B cell (primary cell): ENCODE measurements around the gene RAD23B. TPM values are rescaled to one million over a fixed set of nuclear protein-coding genes. Genes with fewer than 3 reads are reported as not detected.

Experiments used
- ATAC-seq: fragments of 200-7000 bp; cut with Tn5 transposase; one replicate; pipeline ENCODE4 v1.10.0; 2021; ENCODE audit warnings: low read depth, mild to moderate bottlenecking, moderate number of reproducible peaks, moderate library complexity
- CTCF ChIA-PET: fragments of 350-600 bp; sonication (Branson Sonifier 250); formaldehyde crosslinking; loops from one replicate; lab custom pipeline; 2021; ENCODE audit warnings: antibody characterized with exemption, inconsistent platforms; lab: Charles Lee
- POLR2A ChIA-PET: fragments of 350-600 bp; sonication (Branson Sonifier 250); formaldehyde crosslinking; loops from one replicate; lab custom pipeline; 2021; ENCODE audit warnings: antibody characterized with exemption; lab: Charles Lee
- DNase-seq: peaks from one replicate; pipeline ENCODE4 v3.0.0; 2013
- H2AFZ ChIP-seq: 2 replicates; pipeline ENCODE4 v1.6.1; 2012; ENCODE audit warnings: mild to moderate bottlenecking, low read depth, low read length; ENCODE audit not compliant: insufficient read depth, poor library complexity, severe bottlenecking
- H3K27ac ChIP-seq, 2 donors: 1 replicate in 1 of 2; 2 replicates in 1 of 2; pipeline ENCODE4 v1.5.1; 2012 to 2013; ENCODE audit warnings: low read length in 2 of 2, mild to moderate bottlenecking in 2 of 2, moderate library complexity in 1 of 2
- H3K27me3 ChIP-seq, 4 experiments: fragments of 200-600 bp in 1 of 4; sonication (generic) in 1 of 4; replicated peaks in 1 of 4; 1 replicate in 2 of 4; 2 replicates in 2 of 4; pipeline versions ENCODE4 v1.6.1 to v1.7.0; 2013 to 2016; ENCODE audit warnings: low read length in 3 of 4, mild to moderate bottlenecking in 2 of 4, mixed read lengths in 1 of 4, moderate library complexity in 1 of 4; ENCODE audit not compliant: insufficient read depth in 4 of 4, control insufficient read depth in 3 of 4; ENCODE audit errors: control extremely low read depth in 1 of 4
- H3K36me3 ChIP-seq, 2 experiments: replicated peaks in 1 of 2; 1 replicate in 1 of 2; 2 replicates in 1 of 2; pipeline versions ENCODE4 v1.6.1 to v1.7.1; 2013; ENCODE audit warnings: low read length in 1 of 2; ENCODE audit not compliant: insufficient read depth in 2 of 2, control insufficient read depth in 1 of 2; ENCODE audit errors: control extremely low read depth in 1 of 2, extremely low read depth in 1 of 2
- H3K4me1 ChIP-seq, 2 donors: fragments of 200-600 bp in 1 of 2; sonication (generic) in 1 of 2; 1 replicate in 1 of 2; 2 replicates in 1 of 2; pipeline versions ENCODE4 v1.5.1 to v1.6.1; 2013 to 2017; ENCODE audit warnings: low read length in 2 of 2; ENCODE audit not compliant: control insufficient read depth in 2 of 2, insufficient read depth in 2 of 2
- H3K4me2 ChIP-seq: replicated peaks from 2 replicates; pipeline ENCODE3; 2012; ENCODE audit warnings: mild to moderate bottlenecking, low read depth, low read length; ENCODE audit not compliant: poor library complexity, severe bottlenecking
- H3K4me3 ChIP-seq, 5 experiments: fragments of 200-600 bp in 1 of 5; sonication (generic) in 1 of 5; 1 replicate in 3 of 5; 2 replicates in 2 of 5; pipeline versions ENCODE4 v1.5.1 to v1.7.0; 2011 to 2016; ENCODE audit warnings: low read length in 4 of 5, mild to moderate bottlenecking in 4 of 5, low read depth in 2 of 5, control low read depth in 1 of 5, moderate library complexity in 1 of 5; ENCODE audit not compliant: insufficient read depth in 1 of 5; ENCODE audit errors: control extremely low read depth in 1 of 5, extremely low read depth in 1 of 5
- H3K79me2 ChIP-seq: fragments of 200-600 bp; sonication (generic); one replicate; pipeline ENCODE4 v1.6.0; 2016; ENCODE audit warnings: low read length; ENCODE audit not compliant: control insufficient read depth, insufficient read depth
- H3K9ac ChIP-seq: fragments of 200-600 bp; sonication (generic); 2 replicates; pipeline ENCODE4 v1.6.1; 2017; ENCODE audit warnings: mild to moderate bottlenecking, low read length, moderate library complexity
- H3K9me3 ChIP-seq, 3 donors: one replicate each; pipeline versions ENCODE4 v1.6.1 to v1.7.1; 2013; ENCODE audit warnings: low read length in 2 of 3; ENCODE audit not compliant: control insufficient read depth in 2 of 3, insufficient read depth in 1 of 3; ENCODE audit errors: control extremely low read depth in 1 of 3
- H4K20me1 ChIP-seq: 2 replicates; pipeline ENCODE4 v1.6.0; 2012; ENCODE audit warnings: mild to moderate bottlenecking, low read length; ENCODE audit not compliant: insufficient read depth, control insufficient read depth, poor library complexity, severe bottlenecking
- H3K27ac Mint-ChIP-seq: one replicate; pipeline ENCODE4 v1.8.0; 2021; ENCODE audit warnings: mixed read lengths
- H3K27me3 Mint-ChIP-seq: one replicate; pipeline ENCODE4 v1.8.0; 2021; ENCODE audit warnings: mixed read lengths
- H3K4me1 Mint-ChIP-seq: one replicate; pipeline ENCODE4 v1.8.0; 2021; ENCODE audit warnings: mixed read lengths
- H3K4me3 Mint-ChIP-seq: one replicate; pipeline ENCODE4 v1.8.0; 2021; ENCODE audit warnings: mixed read lengths
- H3K9me3 Mint-ChIP-seq: one replicate; pipeline ENCODE4 v1.8.0; 2022; ENCODE audit warnings: mixed read lengths; ENCODE audit not compliant: insufficient read depth
- CTCF ChIP-seq: fragments of 200-600 bp; IDR thresholded peaks from one replicate; pipeline ENCODE4 v1.8.0; 2022; ENCODE audit warnings: antibody characterized with exemption, mild to moderate bottlenecking
- EZH2 ChIP-seq: IDR thresholded peaks from 2 replicates; pipeline ENCODE4 v1.6.1; 2012; ENCODE audit warnings: borderline replicate concordance, low read depth, mild to moderate bottlenecking, moderate library complexity, low read length; ENCODE audit not compliant: insufficient read depth, poor library complexity, severe bottlenecking
- WGBS: methylation state at CpG from one replicate; pipeline ENCODE4 v1.1.5; 2013; ENCODE audit warnings: missing lambda C conversion rate; ENCODE audit not compliant: insufficient coverage; 5-methylcytosine and 5-hydroxymethylcytosine counted together
- intact Hi-C: fragments of 100-400 bp; cut with micrococcal nuclease; formaldehyde crosslinking; loops from one replicate; pipeline ENCODE4 v1.10.0; 2022
- polyA plus RNA-seq: library from polyadenylated mRNA; depleted of rRNA; stranded (reverse); fragments of >200 nt; gene quantifications from 2 replicates; pipeline ENCODE4 v1.2.3, GENCODE V29; 2012
- total RNA-seq, 2 donors: library from RNA; stranded (reverse); fragments of 120-200 nt in 1 of 2; gene quantifications; 1 replicate in 1 of 2; 2 replicates in 1 of 2; pipeline versions ENCODE4 v1.2.3 to v1.2.4, GENCODE V29; 2013 to 2022

The RAD23B gene
- total and polyA plus RNA-seq, 2 donors (not counting 1 experiment from before 2014, with no cell fraction given) = 36.8 to 78.2 TPM

GRCh38 chr9:107280543-107280942, 2.5 kb upstream of the RAD23B start:
- no peak for ATAC-seq
- H3K27me3 ChIP-seq = peaks cover 0 to 3% (median 3%) of the 10 kb centered on the region in 4 experiments
- no peak for TF ChIP-seq CTCF
- no peak for TF ChIP-seq EZH2
- H3K4me3 ChIP-seq = no peak overlapping the region
- H3K4me3 Mint-ChIP-seq = peak overlapping the region; percentile 94
- peak overlapping the region in 1 of 2 donors; percentile 67 for H3K27ac ChIP-seq
- POLR2A ChIA-PET = interaction anchor here (5.5 kb wide), 1 partner anchor 20 kb away, joined by 50 read pairs; no protein-coding TSS in a partner anchor
- H3K9ac ChIP-seq = no peak overlapping the region
- H3K27me3 Mint-ChIP-seq = peaks cover 12% of the 10 kb centered on the region
- H3K4me1 Mint-ChIP-seq = peaks cover 43% of the 10 kb centered on the region
- intact Hi-C loops = loop anchor here (5.0 to 10.0 kb wide), 4 partner anchors 207 to 1844 kb away; partner anchors contain the start of genes ABITRAM, CTNNAL1, ELP1 and KLF4
- H3K4me1 ChIP-seq = peaks cover 27 to 37% of the 10 kb centered on the region in 2 donors
- H4K20me1 ChIP-seq = peaks cover 19% of the 10 kb centered on the region
- no peak for DNase-seq
- H3K79me2 ChIP-seq = peaks cover 30% of the 10 kb centered on the region
- CTCF ChIA-PET = interaction anchor here (0.8 to 9.0 kb wide), 6 partner anchors 10 to 40 kb away, joined by 3 to 81 read pairs (median 4); no protein-coding TSS in a partner anchor
- peak overlapping the region; percentile 84 for H3K4me2 ChIP-seq
- no peaks in the 10 kb centered on the region for H3K9me3 Mint-ChIP-seq
- no peaks in the 10 kb centered on the region for H3K36me3 ChIP-seq
- peak overlapping the region; percentile 59 for H3K27ac Mint-ChIP-seq
- peaks cover 0 to 4% (median 0%) of the 10 kb centered on the region in 3 donors for H3K9me3 ChIP-seq
- WGBS = 100% methylated on average over 2 of the region's 3 CpGs
- peak overlapping the region; percentile 51 for H2AFZ ChIP-seq

GRCh38 chr9:107281184-107281583, 1.9 kb upstream of the RAD23B start:
- Histone ChIP-seq H3K79me2 (peaks cover 36% of the 10 kb centered on the region), H3K9ac (peak overlapping the region; percentile 3), H3K4me2 (peak overlapping the region; percentile 84), H3K36me3 (no peaks in the 10 kb centered on the region), H3K4me1 (peaks cover 31 to 41% of the 10 kb centered on the region in 2 donors), H3K27me3 (peaks cover 0 to 3% (median 0%) of the 10 kb centered on the region in 4 experiments), H2AFZ (peak overlapping the region; percentile 51), H4K20me1 (peaks cover 25% of the 10 kb centered on the region), H3K9me3 (peaks cover 0 to 4% (median 0%) of the 10 kb centered on the region in 3 donors), H3K27ac (peak overlapping the region; percentile 38 to 67), H3K4me3 (peak overlapping the region in 1 of 5 experiments; percentile 85)
- 0% methylated on average over 1 of the region's 1 CpG for whole genome bisulfite sequencing
- Mint-ChIP-seq H3K4me1 (peaks cover 49% of the 10 kb centered on the region), H3K27ac (peak overlapping the region; percentile 59), H3K9me3 (no peaks in the 10 kb centered on the region), H3K4me3 (peak overlapping the region; percentile 94), H3K27me3 (peaks cover 8% of the 10 kb centered on the region)
- no peak for ATAC-seq
- POLR2A ChIA-PET = interaction anchor here (1.0 to 5.5 kb wide), 2 partner anchors 13 to 20 kb away, joined by 3 to 50 read pairs; no protein-coding TSS in a partner anchor
- intact Hi-C loops = loop anchor here (5.0 to 10.0 kb wide), 4 partner anchors 206 to 1844 kb away; partner anchors contain the start of genes ABITRAM, CTNNAL1, ELP1 and KLF4
- TF ChIP-seq CTCF (no peak), EZH2 (no peak)
- peak; percentile 45 for DNase-seq
- CTCF ChIA-PET = interaction anchor here (0.9 to 9.0 kb wide), 7 partner anchors 11 to 60 kb away, joined by 3 to 81 read pairs (median 5); no protein-coding TSS in a partner anchor
